Tibial nerve (tissue), 4 donors: ENCODE measurements around the gene RBM19. TPM values are rescaled to one million over a fixed set of nuclear protein-coding genes. Genes with fewer than 3 reads are reported as not detected.
"Not testable (repeated sequence)": the region's sequence is repeated elsewhere in the genome, so short reads cannot be mapped to it uniquely, and the experiment has no call there.

Source experiments
- DNase-seq, 2 donors: peaks; one replicate each; pipeline ENCODE4 v3.0.0-alpha.2; 2019; ENCODE audit warnings: low spot score in 2 of 2
- H3K27ac ChIP-seq, 4 donors: fragments of 200-600 bp; sonication (generic) in 3 of 4; one replicate each; pipeline ENCODE4 v1.5.1; 2017 to 2019; ENCODE audit warnings: mild to moderate bottlenecking in 1 of 4
- H3K27me3 ChIP-seq, 2 donors: fragments of 200-600 bp; sonication (generic) in 1 of 2; one replicate each; pipeline versions ENCODE4 v1.5.1 to v1.6.0; 2017 to 2019
- H3K36me3 ChIP-seq, 3 donors: fragments of 200-600 bp; sonication (generic); one replicate each; pipeline ENCODE4 v1.5.1; 2018 to 2019
- H3K4me1 ChIP-seq, 4 donors: fragments of 200-600 bp; sonication (generic) in 3 of 4; one replicate each; pipeline ENCODE4 v1.5.1; 2017 to 2019
- H3K4me3 ChIP-seq, 4 donors: fragments of 200-600 bp; sonication (generic) in 3 of 4; one replicate each; pipeline ENCODE4 v1.5.1; 2017 to 2019; ENCODE audit warnings: mild to moderate bottlenecking in 1 of 4, moderate library complexity in 1 of 4
- H3K9me3 ChIP-seq, 4 donors: fragments of 200-600 bp; sonication (generic) in 3 of 4; one replicate each; pipeline ENCODE4 v1.5.1; 2017 to 2019
- EP300 ChIP-seq, 2 donors: sonication (generic); formaldehyde crosslinking; IDR thresholded peaks; one replicate each; pipeline ENCODE4 v1.6.1; 2017; ENCODE audit warnings: antibody characterized with exemption in 2 of 2, mild to moderate bottlenecking in 1 of 2
- POLR2A ChIP-seq, 2 donors: fragments of 450-650 bp; IDR thresholded peaks; one replicate each; pipeline ENCODE4 v1.6.1; 2017; ENCODE audit warnings: antibody characterized with exemption in 2 of 2, mild to moderate bottlenecking in 2 of 2, moderate library complexity in 2 of 2
- WGBS, 2 donors: methylation state at CpG; one replicate each; pipeline ENCODE4 v1.1.5; 2018; 5-methylcytosine and 5-hydroxymethylcytosine counted together
- total RNA-seq, 4 donors: library from RNA; depleted of rRNA; stranded (reverse); fragments of >200 nt; gene quantifications; one replicate each; pipeline ENCODE4 v1.1.0, GENCODE V29; 2016
- TF ChIP-seq, protein P1 (sequence below), 5 experiments: fragments of 200-600 bp in 3 of 5; fragments of 450-650 bp in 2 of 5; sonication (generic) in 3 of 5; IDR thresholded peaks; one replicate each; pipeline ENCODE4 v1.5.1; 2016 to 2019; ENCODE audit warnings: antibody characterized with exemption in 5 of 5, mild to moderate bottlenecking in 3 of 5, moderate library complexity in 2 of 5

RBM19 gene
- total RNA-seq, 4 donors from 2014 or later = 32.0 to 57.9 (median 38.9) TPM

DNA sequence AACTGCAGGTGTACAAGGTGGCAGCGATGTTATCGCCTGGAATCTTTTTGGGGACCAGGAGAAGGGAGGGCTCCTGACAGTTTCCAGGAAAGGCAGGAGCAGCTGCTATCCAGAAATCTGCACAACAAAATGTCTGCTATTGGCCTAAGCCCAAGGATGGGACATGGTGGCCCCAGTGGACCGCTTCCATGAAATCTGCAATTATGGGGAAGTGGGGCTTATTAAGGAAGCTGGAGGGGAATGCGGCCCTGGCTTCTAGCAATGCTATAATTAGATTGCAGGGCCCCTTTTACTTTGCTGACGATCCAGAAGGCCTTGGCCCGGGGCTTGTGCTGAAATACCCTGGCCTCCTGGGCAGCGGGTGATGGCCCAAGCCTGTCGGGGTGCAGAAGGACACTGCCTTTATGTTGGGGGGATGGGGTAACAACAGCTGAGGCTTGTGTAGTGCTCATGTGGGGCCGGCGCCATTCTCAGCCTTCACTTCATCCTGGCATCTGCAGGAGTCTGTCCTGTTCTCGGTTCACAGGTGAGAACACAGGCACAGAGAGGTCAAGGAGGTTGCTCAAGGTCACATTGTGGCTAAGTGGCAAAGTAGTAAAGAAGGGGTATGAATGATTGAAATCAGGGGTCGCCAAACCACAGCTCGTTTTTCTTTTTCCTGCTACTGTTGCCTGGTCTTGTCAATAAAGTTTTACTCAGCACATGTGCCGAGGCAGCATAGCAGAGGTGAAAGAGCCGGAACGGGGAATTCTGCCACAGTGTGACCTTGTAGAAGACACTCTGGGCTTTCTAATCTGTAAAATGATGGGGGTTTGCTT is 153.5 kb downstream of the RBM19 start:
- Histone ChIP-seq H3K27ac (no peak overlapping the region), H3K9me3 (peaks cover 0 to 19% (median 0%) of the 10 kb centered on the region in 4 donors), H3K4me3 (no peak overlapping the region), H3K27me3 (no peaks in the 10 kb centered on the region), H3K4me1 (no peaks in the 10 kb centered on the region), H3K36me3 (peaks cover 0 to 69% (median 0%) of the 10 kb centered on the region in 3 donors)
- WGBS, 2 donors = 83 to 84% methylated on average over 16 of the region's 16 CpGs
- no peak for DNase-seq
- TF ChIP-seq EP300 (IDR thresholded peaks at IDR 0.05) = no peak
- no peak for TF ChIP-seq POLR2A (IDR thresholded peaks at IDR 0.05)
- TF ChIP-seq, protein P1, sequence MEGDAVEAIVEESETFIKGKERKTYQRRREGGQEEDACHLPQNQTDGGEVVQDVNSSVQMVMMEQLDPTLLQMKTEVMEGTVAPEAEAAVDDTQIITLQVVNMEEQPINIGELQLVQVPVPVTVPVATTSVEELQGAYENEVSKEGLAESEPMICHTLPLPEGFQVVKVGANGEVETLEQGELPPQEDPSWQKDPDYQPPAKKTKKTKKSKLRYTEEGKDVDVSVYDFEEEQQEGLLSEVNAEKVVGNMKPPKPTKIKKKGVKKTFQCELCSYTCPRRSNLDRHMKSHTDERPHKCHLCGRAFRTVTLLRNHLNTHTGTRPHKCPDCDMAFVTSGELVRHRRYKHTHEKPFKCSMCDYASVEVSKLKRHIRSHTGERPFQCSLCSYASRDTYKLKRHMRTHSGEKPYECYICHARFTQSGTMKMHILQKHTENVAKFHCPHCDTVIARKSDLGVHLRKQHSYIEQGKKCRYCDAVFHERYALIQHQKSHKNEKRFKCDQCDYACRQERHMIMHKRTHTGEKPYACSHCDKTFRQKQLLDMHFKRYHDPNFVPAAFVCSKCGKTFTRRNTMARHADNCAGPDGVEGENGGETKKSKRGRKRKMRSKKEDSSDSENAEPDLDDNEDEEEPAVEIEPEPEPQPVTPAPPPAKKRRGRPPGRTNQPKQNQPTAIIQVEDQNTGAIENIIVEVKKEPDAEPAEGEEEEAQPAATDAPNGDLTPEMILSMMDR (IDR thresholded peaks at IDR 0.05) = no peak

DNA sequence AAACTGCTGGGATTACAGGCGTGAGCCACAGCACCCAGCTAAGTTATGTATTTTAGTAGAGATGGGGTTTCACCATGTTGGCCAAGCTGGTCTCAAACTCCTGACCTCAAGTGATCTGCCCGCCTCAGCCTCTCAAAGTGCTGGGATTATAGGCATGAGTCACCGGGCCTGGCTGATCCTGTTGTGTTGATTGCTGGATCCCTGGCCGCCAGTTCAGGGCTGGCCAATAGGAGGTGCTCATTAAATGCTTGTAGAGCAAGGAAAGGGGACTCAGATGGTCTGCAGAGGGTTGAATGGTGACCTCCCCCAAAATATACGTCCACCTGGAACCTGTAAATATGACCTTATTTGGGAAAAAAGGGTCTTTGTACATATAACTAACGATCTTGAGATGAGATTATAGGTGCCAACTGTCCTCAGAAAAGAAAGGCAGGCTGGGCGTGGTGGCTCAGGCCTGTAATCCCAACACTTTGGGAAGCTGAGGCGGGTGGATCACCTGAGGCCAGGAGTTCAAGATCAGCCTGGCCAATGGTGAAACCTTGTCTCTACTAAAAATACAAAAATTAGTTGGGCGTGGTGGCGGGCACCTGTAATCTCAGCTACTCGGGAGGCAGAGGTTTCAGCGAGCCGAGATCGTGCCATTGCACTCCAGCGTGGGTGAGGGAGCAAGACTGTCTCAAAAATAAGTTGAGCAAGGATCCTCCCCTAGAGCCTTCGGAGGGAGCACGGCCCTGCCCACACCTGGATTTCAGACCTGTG is 156.5 kb downstream of the RBM19 start:
- peaks cover 0 to 37% (median 0%) of the 10 kb centered on the region in 4 donors for H3K9me3 ChIP-seq
- 93 to 97% methylated on average over 17 of the region's 17 CpGs for WGBS, 2 donors

DNA sequence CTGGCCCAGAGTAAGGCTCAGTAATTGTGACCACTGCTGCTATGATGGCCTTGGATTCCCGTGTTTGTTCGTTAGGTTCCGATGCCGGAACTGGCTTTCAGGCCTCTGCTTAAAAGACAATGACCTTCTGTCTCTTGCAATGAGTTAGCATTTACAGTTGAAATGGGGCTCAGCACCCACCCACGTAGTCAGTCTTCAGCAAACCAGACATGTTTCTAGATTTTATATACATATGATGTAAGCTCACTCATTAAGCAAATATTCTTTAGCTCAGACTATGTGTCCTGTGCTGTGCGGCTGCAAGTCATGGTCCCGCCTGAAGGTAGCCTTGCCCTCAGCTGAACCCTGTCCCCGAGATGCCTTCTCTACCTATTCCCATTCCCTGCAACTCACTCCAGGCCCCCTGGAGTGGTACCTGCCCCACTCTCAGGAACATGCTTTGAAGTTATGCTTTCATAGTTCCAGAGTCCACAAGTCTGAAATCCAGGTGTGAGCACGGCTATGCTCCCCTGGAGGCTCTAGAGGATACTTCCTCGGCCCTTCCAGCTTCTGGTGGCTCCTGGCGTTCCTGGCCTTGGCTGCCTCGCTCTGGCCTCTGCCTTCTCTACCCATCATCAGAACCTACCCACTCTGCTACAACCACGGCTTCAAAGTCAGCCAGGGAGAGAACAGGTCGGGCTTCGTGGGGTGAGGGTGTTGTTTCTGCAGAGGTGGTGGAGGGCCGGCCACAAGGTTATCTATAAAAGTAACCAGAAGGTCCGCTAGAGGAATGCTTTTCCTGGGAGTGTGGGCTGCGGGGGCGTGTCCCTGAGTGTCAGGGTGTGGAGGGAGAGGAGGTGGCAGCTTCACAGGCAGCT is 157.8 kb downstream of the RBM19 start:
- DNase-seq = no peak
- H3K4me3 ChIP-seq = no peak overlapping the region
- peaks cover 0 to 40% (median 0%) of the 10 kb centered on the region in 3 donors for H3K36me3 ChIP-seq
- H3K4me1 ChIP-seq = no peaks in the 10 kb centered on the region
- no peaks in the 10 kb centered on the region for H3K27me3 ChIP-seq
- H3K9me3 ChIP-seq = peaks cover 0 to 37% (median 0%) of the 10 kb centered on the region in 4 donors
- TF ChIP-seq, protein P1 (IDR thresholded peaks at IDR 0.05) = no peak
- no peak for TF ChIP-seq EP300 (IDR thresholded peaks at IDR 0.05)
- no peak for TF ChIP-seq POLR2A (IDR thresholded peaks at IDR 0.05)
- no peak overlapping the region for H3K27ac ChIP-seq
- 72 to 76% methylated on average over 19 of the region's 19 CpGs for WGBS, 2 donors

More for the DNA sequence above, 156.5 kb downstream of the RBM19 start:
- DNase-seq, H3K4me1 ChIP-seq, H3K4me3 ChIP-seq, H3K27ac ChIP-seq, H3K27me3 ChIP-seq: not testable (repeated sequence)
- peaks cover 0 to 53% (median 0%) of the 10 kb centered on the region in 3 donors for H3K36me3 ChIP-seq

DNA sequence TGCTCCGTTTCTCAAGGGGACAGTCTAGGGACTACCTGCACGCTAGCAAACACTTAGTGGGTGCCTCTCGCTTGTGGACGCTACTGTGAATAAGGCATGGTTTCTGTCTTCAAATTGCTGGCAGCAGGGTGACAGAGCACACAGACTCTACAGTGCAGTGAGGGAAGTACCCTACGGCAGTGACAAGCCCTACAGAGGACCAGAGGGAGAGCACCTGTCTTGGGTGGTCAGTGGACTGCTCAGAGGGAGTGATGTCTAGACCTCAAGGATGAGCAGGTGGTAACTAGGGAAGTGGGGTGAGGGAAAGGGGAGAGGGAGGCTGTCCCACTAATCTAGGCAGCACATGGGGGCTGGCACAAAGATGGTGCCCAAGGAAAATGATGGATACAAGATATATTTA is 160.5 kb downstream of the RBM19 start:
- peaks cover 0 to 24% (median 0%) of the 10 kb centered on the region in 4 donors for H3K9me3 ChIP-seq
- no peak overlapping the region for H3K27ac ChIP-seq
- no peaks in the 10 kb centered on the region for H3K4me1 ChIP-seq
- TF ChIP-seq, protein P1 (IDR thresholded peaks at IDR 0.05) = no peak
- no peak for TF ChIP-seq EP300 (IDR thresholded peaks at IDR 0.05)
- TF ChIP-seq POLR2A (IDR thresholded peaks at IDR 0.05) = no peak
- no peak overlapping the region for H3K4me3 ChIP-seq
- WGBS, 2 donors = 96% methylated on average over 5 of the region's 5 CpGs
- H3K27me3 ChIP-seq = no peaks in the 10 kb centered on the region
- H3K36me3 ChIP-seq = peaks cover 0 to 15% (median 0%) of the 10 kb centered on the region in 3 donors
- DNase-seq = no peak

DNA sequence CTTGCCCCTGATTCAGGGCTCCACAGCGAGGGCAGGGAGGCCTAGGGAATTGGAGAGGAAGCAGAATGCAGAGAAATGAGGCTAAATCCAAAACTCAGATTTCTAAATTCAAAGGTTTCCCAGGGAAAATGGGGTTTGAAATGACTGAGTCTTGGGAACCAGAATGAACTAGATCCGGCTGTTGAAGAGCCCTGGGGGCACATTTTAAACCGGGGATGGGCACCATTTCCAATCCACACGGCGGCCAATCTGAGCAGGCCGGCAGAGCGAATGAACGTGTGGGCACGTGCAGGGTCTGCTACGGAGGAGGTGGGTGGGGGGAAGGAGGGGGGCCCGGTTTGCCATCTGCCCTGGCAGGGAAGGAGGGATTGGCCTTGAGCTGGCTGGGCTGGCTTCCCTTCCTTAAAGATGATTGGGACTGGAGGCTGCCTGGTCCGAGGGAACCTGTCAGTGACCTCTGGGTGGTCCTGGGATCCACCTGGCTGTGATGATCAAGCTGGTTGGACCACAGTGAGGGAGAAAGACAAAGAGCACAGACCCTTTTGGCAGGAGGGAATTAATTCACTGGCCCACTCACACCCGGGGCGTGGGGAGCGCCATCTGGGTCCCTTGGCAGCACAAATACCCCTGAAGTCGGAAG is 161.0 kb downstream of the RBM19 start:
- no peak for TF ChIP-seq EP300 (IDR thresholded peaks at IDR 0.05)
- TF ChIP-seq, protein P1 (IDR thresholded peaks at IDR 0.05) = no peak
- DNase-seq = no peak
- Histone ChIP-seq H3K36me3 (peaks cover 0 to 12% (median 0%) of the 10 kb centered on the region in 3 donors), H3K9me3 (peaks cover 0 to 24% (median 0%) of the 10 kb centered on the region in 4 donors), H3K4me3 (no peak overlapping the region), H3K4me1 (no peaks in the 10 kb centered on the region), H3K27ac (no peak overlapping the region), H3K27me3 (no peaks in the 10 kb centered on the region)
- WGBS, 2 donors = 65 to 69% methylated on average over 16 of the region's 16 CpGs
